ENCODE measurements around the gene ADIPOR2. TPM values are rescaled to one million over a fixed set of nuclear protein-coding genes. Genes with fewer than 3 reads are reported as not detected.
"Not testable (repeated sequence)": the region's sequence is repeated elsewhere in the genome, so short reads cannot be mapped to it uniquely, and the experiment has no call there.

The ADIPOR2 gene
- total and polyA plus RNA-seq, 4 donors, result 26.6 to 68.3 (median 41.7) TPM

DNA sequence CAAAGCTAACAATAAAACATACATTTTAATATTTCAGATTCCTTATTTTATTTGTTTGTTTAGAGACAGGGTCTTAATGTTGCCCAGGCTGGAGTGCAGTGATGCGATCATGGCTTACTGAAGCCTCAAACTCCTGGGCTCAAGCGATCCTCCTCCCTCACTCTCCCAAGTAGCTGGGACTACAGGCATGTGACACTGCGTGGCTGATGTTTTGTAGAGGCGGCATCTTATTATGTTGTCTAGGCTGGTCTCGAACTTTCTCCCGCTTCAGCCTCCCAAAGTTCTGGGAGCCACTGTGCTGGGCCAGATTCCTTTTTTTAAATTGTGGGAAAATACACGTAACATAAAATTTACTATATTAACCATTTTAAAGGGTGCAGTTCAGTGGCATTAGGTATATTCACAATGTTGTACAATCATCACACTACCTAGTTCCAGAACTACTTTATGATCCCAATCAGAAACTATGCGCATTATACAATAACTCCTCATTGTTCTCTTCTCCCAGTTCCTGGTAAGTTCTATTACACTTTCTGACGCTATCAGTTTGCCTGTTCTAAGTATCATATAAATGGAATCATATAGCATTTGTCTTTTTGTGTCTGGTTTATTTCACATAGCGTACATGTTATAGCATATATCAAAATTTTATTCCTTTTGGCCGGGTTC lies 40.3 kb downstream of the ADIPOR2 start (continued):
- TF ChIP-seq, protein P1, sequence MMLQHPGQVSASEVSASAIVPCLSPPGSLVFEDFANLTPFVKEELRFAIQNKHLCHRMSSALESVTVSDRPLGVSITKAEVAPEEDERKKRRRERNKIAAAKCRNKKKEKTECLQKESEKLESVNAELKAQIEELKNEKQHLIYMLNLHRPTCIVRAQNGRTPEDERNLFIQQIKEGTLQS (IDR thresholded peaks at IDR 0.05), result no peak

DNA sequence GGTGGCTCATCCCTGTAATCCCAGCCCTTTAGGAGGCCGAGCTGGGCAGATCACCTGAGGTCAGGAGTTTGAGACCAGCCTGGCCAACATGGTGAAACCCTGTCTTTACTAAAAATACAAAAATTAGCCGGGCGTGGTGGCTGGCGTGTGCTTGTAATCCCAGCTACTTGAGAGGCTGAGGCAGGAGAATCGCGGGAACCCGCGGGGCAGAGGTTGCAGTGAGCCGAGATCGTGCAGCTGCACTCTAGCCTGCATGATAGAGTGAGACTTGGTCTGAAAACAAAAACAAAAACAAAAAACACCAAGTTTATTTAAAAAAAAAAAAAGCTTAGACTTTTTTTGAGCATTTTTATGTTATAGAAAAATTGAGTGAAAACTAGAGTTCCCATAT lies 40.8 kb downstream of the ADIPOR2 start:
- not testable (repeated sequence) for H3K9ac ChIP-seq (ENCODE audit: low read depth in 1 of 2, low read length in 2 of 2); H3K36me3 ChIP-seq (ENCODE audit: control insufficient read depth in 4 of 4, insufficient read depth in 3 of 4, low read depth in 1 of 4, low read length in 3 of 4); DNase-seq (ENCODE audit: low spot score); H3K9me3 ChIP-seq (ENCODE audit: control insufficient read depth in 4 of 4, low read length in 3 of 4); H3K27ac ChIP-seq (ENCODE audit: low read depth in 1 of 2, low read length in 2 of 2); H3K4me3 ChIP-seq (ENCODE audit: low read depth in 1 of 3, low read length in 3 of 3); H3K4me1 ChIP-seq (ENCODE audit: control insufficient read depth in 4 of 4, insufficient read depth in 4 of 4, low read length in 3 of 4); H3K27me3 ChIP-seq (ENCODE audit: control insufficient read depth in 4 of 4, insufficient read depth in 4 of 4, low read length in 3 of 4)
- 90% methylated on average over 10 of the region's 10 CpGs for WGBS

DNA sequence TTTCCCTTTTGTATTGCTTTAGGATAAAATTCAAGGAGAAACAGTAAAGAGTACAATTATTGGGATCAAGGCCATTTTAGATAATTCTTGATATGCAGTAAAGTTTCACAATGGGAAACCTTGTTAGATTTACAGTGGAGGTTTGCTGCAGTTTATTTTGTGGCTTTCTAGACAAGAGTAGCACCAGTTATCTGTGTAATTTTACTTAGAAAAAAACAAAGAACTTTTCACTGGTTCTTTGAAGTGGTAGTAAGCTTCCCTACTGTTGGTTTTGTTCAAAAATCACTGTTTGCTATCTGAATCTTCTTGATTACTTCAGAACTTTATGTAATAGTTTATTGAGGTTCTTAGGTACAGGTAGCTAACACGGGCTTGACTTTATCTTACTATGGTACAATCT lies 42.0 kb downstream of the ADIPOR2 start:
- no peaks in the 10 kb centered on the region for H3K9me3 ChIP-seq (ENCODE audit: control insufficient read depth in 4 of 4, low read length in 3 of 4)
- H3K27me3 ChIP-seq (ENCODE audit: control insufficient read depth in 4 of 4, insufficient read depth in 4 of 4, low read length in 3 of 4), result no peaks in the 10 kb centered on the region
- no peak overlapping the region for H3K9ac ChIP-seq (ENCODE audit: low read depth in 1 of 2, low read length in 2 of 2)
- peaks cover 0 to 10% (median 6%) of the 10 kb centered on the region in 4 donors for H3K4me1 ChIP-seq (ENCODE audit: control insufficient read depth in 4 of 4, insufficient read depth in 4 of 4, low read length in 3 of 4)
- no peak for DNase-seq (ENCODE audit: low spot score)
- TF ChIP-seq GABPA (IDR thresholded peaks at IDR 0.05 in 1 of 2, conservative IDR thresholded peaks at IDR 0.05 in 1 of 2) (no peak), FOXA2 (IDR thresholded peaks at IDR 0.05) (no peak), NR2F2 (IDR thresholded peaks at IDR 0.05) (no peak), JUND (IDR thresholded peaks at IDR 0.05) (no peak), FOXA1 (IDR thresholded peaks at IDR 0.05) (no peak), SP1 (IDR thresholded peaks at IDR 0.05) (no peak), YY1 (IDR thresholded peaks at IDR 0.05) (no peak), HNF4G (IDR thresholded peaks at IDR 0.05) (no peak), EGR1 (IDR thresholded peaks at IDR 0.05; ENCODE audit: low read depth in 2 of 2) (no peak), RAD21 (IDR thresholded peaks at IDR 0.05) (no peak), TAF1 (conservative IDR thresholded peaks at IDR 0.05) (no peak), HNF4A (conservative IDR thresholded peaks at IDR 0.05) (no peak), RXRA (IDR thresholded peaks at IDR 0.05) (no peak)
- TF ChIP-seq, protein P2, sequence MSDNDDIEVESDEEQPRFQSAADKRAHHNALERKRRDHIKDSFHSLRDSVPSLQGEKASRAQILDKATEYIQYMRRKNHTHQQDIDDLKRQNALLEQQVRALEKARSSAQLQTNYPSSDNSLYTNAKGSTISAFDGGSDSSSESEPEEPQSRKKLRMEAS (IDR thresholded peaks at IDR 0.05), result no peak
- TF ChIP-seq, protein P3, sequence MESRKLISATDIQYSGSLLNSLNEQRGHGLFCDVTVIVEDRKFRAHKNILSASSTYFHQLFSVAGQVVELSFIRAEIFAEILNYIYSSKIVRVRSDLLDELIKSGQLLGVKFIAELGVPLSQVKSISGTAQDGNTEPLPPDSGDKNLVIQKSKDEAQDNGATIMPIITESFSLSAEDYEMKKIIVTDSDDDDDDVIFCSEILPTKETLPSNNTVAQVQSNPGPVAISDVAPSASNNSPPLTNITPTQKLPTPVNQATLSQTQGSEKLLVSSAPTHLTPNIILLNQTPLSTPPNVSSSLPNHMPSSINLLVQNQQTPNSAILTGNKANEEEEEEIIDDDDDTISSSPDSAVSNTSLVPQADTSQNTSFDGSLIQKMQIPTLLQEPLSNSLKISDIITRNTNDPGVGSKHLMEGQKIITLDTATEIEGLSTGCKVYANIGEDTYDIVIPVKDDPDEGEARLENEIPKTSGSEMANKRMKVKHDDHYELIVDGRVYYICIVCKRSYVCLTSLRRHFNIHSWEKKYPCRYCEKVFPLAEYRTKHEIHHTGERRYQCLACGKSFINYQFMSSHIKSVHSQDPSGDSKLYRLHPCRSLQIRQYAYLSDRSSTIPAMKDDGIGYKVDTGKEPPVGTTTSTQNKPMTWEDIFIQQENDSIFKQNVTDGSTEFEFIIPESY (IDR thresholded peaks at IDR 0.05), result no peak
- TF ChIP-seq, protein P4, sequence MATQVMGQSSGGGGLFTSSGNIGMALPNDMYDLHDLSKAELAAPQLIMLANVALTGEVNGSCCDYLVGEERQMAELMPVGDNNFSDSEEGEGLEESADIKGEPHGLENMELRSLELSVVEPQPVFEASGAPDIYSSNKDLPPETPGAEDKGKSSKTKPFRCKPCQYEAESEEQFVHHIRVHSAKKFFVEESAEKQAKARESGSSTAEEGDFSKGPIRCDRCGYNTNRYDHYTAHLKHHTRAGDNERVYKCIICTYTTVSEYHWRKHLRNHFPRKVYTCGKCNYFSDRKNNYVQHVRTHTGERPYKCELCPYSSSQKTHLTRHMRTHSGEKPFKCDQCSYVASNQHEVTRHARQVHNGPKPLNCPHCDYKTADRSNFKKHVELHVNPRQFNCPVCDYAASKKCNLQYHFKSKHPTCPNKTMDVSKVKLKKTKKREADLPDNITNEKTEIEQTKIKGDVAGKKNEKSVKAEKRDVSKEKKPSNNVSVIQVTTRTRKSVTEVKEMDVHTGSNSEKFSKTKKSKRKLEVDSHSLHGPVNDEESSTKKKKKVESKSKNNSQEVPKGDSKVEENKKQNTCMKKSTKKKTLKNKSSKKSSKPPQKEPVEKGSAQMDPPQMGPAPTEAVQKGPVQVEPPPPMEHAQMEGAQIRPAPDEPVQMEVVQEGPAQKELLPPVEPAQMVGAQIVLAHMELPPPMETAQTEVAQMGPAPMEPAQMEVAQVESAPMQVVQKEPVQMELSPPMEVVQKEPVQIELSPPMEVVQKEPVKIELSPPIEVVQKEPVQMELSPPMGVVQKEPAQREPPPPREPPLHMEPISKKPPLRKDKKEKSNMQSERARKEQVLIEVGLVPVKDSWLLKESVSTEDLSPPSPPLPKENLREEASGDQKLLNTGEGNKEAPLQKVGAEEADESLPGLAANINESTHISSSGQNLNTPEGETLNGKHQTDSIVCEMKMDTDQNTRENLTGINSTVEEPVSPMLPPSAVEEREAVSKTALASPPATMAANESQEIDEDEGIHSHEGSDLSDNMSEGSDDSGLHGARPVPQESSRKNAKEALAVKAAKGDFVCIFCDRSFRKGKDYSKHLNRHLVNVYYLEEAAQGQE (IDR thresholded peaks at IDR 0.05), result no peak
- TF ChIP-seq, protein P5, sequence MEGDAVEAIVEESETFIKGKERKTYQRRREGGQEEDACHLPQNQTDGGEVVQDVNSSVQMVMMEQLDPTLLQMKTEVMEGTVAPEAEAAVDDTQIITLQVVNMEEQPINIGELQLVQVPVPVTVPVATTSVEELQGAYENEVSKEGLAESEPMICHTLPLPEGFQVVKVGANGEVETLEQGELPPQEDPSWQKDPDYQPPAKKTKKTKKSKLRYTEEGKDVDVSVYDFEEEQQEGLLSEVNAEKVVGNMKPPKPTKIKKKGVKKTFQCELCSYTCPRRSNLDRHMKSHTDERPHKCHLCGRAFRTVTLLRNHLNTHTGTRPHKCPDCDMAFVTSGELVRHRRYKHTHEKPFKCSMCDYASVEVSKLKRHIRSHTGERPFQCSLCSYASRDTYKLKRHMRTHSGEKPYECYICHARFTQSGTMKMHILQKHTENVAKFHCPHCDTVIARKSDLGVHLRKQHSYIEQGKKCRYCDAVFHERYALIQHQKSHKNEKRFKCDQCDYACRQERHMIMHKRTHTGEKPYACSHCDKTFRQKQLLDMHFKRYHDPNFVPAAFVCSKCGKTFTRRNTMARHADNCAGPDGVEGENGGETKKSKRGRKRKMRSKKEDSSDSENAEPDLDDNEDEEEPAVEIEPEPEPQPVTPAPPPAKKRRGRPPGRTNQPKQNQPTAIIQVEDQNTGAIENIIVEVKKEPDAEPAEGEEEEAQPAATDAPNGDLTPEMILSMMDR (IDR thresholded peaks at IDR 0.05; ENCODE audit: low read depth, low read length, missing input control), result no peak
- TF ChIP-seq, protein P1 (IDR thresholded peaks at IDR 0.05), result no peak
- H3K36me3 ChIP-seq (ENCODE audit: control insufficient read depth in 4 of 4, insufficient read depth in 3 of 4, low read depth in 1 of 4, low read length in 3 of 4), result no peaks in the 10 kb centered on the region
- no peak overlapping the region for H3K4me3 ChIP-seq (ENCODE audit: low read depth in 1 of 3, low read length in 3 of 3)
- H3K27ac ChIP-seq (ENCODE audit: low read depth in 1 of 2, low read length in 2 of 2), result no peak overlapping the region
- 49% methylated on average over 1 of the region's 1 CpG for WGBS

DNA sequence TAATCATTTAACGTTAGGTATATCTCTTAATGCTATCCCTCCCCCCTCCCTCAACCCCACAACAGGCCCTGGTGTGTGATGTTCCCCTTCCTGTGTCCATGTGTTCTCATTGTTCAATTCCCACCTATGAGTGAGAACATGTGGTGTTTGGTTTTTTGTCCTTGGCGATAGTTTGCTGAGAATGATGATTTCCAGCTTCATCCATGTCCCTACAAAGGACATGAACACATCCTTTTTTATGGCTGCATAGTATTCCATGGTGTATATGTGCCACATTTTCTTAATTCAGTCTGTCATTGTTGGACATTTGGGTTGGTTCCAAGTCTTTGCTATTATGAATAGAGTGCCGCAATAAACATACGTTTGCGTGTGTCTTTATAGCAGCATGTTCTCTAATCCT lies 42.8 kb downstream of the ADIPOR2 start:
- H3K4me3 ChIP-seq (ENCODE audit: low read depth in 1 of 3, low read length in 3 of 3); H3K27me3 ChIP-seq (ENCODE audit: control insufficient read depth in 4 of 4, insufficient read depth in 4 of 4, low read length in 3 of 4); H3K9me3 ChIP-seq (ENCODE audit: control insufficient read depth in 4 of 4, low read length in 3 of 4); DNase-seq (ENCODE audit: low spot score); H3K36me3 ChIP-seq (ENCODE audit: control insufficient read depth in 4 of 4, insufficient read depth in 3 of 4, low read depth in 1 of 4, low read length in 3 of 4); H3K27ac ChIP-seq (ENCODE audit: low read depth in 1 of 2, low read length in 2 of 2); H3K9ac ChIP-seq (ENCODE audit: low read depth in 1 of 2, low read length in 2 of 2): not testable (repeated sequence)
- 96% methylated on average over 5 of the region's 5 CpGs for WGBS
- peaks cover 0 to 17% (median 12%) of the 10 kb centered on the region in 4 donors for H3K4me1 ChIP-seq (ENCODE audit: control insufficient read depth in 4 of 4, insufficient read depth in 4 of 4, low read length in 3 of 4)
